Ureter (tissue), 1 donor: ENCODE measurements around the gene MEIKIN. TPM values are rescaled to one million over a fixed set of nuclear protein-coding genes. Genes with fewer than 3 reads are reported as not detected.
"Not testable (repeated sequence)": the region's sequence is repeated elsewhere in the genome, so short reads cannot be mapped to it uniquely, and the experiment has no call there.

Experiments used
- DNase-seq: peaks from one replicate; pipeline ENCODE4 v3.0.0-alpha.2; 2020; ENCODE audit warnings: low spot score
- total RNA-seq: library from RNA; stranded (reverse); gene quantifications from one replicate; pipeline ENCODE4 v1.2.4, GENCODE V29; 2023
- donor health status: DM: yes; HTN: yes; CAD: no.

The MEIKIN gene
- total RNA-seq, 1 donor from 2014 or later, result not detected

GRCh38 chr5:131812371-131813160, 132.9 kb downstream of the MEIKIN start:
- DNase-seq, result no peak

- no peak for DNase-seq
These were observed 134.8 kb downstream of the MEIKIN start for GRCh38 chr5:131810510-131811249.

- DNase-seq, result peak; percentile 100
These were observed 148.4 kb downstream of the MEIKIN start, which contains the start of gene FNIP1 for GRCh38 chr5:131796793-131797693. Gene FNIP1, minus strand, starts transcription at chr5:131797017. Its CDS starts 96 bp downstream, at chr5:131796921.

GRCh38 chr5:131795879-131796792, 149.3 kb downstream of the MEIKIN start:
- DNase-seq, result peak; percentile 76

GRCh38 chr5:131795228-131795627, 150.2 kb downstream of the MEIKIN start:
- no peak for DNase-seq

GRCh38 chr5:131794586-131794985, 150.9 kb downstream of the MEIKIN start:
- DNase-seq, result no peak

GRCh38 chr5:131792896-131793295, 152.6 kb downstream of the MEIKIN start:
- no peak for DNase-seq

- no peak for DNase-seq
These were observed 153.6 kb downstream of the MEIKIN start for GRCh38 chr5:131791866-131792265.

- no peak for DNase-seq
These were observed 154.9 kb downstream of the MEIKIN start for GRCh38 chr5:131790550-131790949.

GRCh38 chr5:131789765-131790164, 155.7 kb downstream of the MEIKIN start:
- no peak for DNase-seq

- DNase-seq, result no peak
These were observed 157.7 kb downstream of the MEIKIN start for GRCh38 chr5:131787736-131788135.

- DNase-seq, result no peak
These were observed 158.4 kb downstream of the MEIKIN start for GRCh38 chr5:131786900-131787692.

- no peak for DNase-seq
These were observed 159.4 kb downstream of the MEIKIN start for GRCh38 chr5:131786036-131786435.

GRCh38 chr5:131783874-131784273, 161.6 kb downstream of the MEIKIN start:
- DNase-seq, result no peak

GRCh38 chr5:131783357-131783756, 162.1 kb downstream of the MEIKIN start:
- DNase-seq, result no peak

- DNase-seq, result no peak
These were observed 162.7 kb downstream of the MEIKIN start for GRCh38 chr5:131782717-131783116.

GRCh38 chr5:131778141-131778540, 167.3 kb downstream of the MEIKIN start:
- DNase-seq, result not testable (repeated sequence)

GRCh38 chr5:131776450-131776849, 169.0 kb downstream of the MEIKIN start:
- DNase-seq, result no peak

GRCh38 chr5:131774652-131775367, 170.7 kb downstream of the MEIKIN start:
- no peak for DNase-seq
